ENCODE results near the gene AGA.

- TF ChIP-seq POLR2A (IDR thresholded peaks at IDR 0.05) (no peak), CTCF (IDR thresholded peaks at IDR 0.05) (no peak), POLR2AphosphoS5 (IDR thresholded peaks at IDR 0.05) (no peak)
Observed at GRCh38 chr4:177419434-177419833, 22.8 kb downstream of the AGA start.
